Measurements from ENCODE around the gene CACNA1A. TPM values are rescaled to one million over a fixed set of nuclear protein-coding genes. Genes with fewer than 3 reads are reported as not detected.
A peak's percentile ranks its signal among the peaks of the same experiment; 100 is the strongest.
"Not testable (repeated sequence)": the region's sequence is repeated elsewhere in the genome, so short reads cannot be mapped to it uniquely, and the experiment has no call there.

Gene CACNA1A
- total RNA-seq, 1 donor from 2014 or later, result 16.5 TPM

GRCh38 chr19:13530720-13531119 is 24.4 kb upstream of the CACNA1A start:
- TF ChIP-seq, protein P1, sequence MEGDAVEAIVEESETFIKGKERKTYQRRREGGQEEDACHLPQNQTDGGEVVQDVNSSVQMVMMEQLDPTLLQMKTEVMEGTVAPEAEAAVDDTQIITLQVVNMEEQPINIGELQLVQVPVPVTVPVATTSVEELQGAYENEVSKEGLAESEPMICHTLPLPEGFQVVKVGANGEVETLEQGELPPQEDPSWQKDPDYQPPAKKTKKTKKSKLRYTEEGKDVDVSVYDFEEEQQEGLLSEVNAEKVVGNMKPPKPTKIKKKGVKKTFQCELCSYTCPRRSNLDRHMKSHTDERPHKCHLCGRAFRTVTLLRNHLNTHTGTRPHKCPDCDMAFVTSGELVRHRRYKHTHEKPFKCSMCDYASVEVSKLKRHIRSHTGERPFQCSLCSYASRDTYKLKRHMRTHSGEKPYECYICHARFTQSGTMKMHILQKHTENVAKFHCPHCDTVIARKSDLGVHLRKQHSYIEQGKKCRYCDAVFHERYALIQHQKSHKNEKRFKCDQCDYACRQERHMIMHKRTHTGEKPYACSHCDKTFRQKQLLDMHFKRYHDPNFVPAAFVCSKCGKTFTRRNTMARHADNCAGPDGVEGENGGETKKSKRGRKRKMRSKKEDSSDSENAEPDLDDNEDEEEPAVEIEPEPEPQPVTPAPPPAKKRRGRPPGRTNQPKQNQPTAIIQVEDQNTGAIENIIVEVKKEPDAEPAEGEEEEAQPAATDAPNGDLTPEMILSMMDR (IDR thresholded peaks at IDR 0.05), result no peak
- TF ChIP-seq EZH2phosphoT487 (IDR thresholded peaks at IDR 0.05), result no peak
- no peak for TF ChIP-seq EZH2 (IDR thresholded peaks at IDR 0.05)
- H3K9me3 ChIP-seq (ENCODE audit: low read depth), result no peaks in the 10 kb centered on the region
- Mint-ChIP-seq H3K36me3 (no peaks in the 10 kb centered on the region), H3K4me1 (no peaks in the 10 kb centered on the region), H3K9me3 (peaks cover 3% of the 10 kb centered on the region), H3K4me3 (no peak overlapping the region), H3K27me3 (ENCODE audit: insufficient read depth, low read depth) (peaks cover 5% of the 10 kb centered on the region), H3K27ac (no peak overlapping the region)
- no peaks in the 10 kb centered on the region for H3K36me3 ChIP-seq
- H3K4me2 ChIP-seq, result no peak overlapping the region
- no peaks in the 10 kb centered on the region for H3K4me1 ChIP-seq
- no peak overlapping the region for H3K4me3 ChIP-seq
- no peaks in the 10 kb centered on the region for H3K27me3 ChIP-seq
- no peak for DNase-seq (ENCODE audit: low spot score)
- no peaks in the 10 kb centered on the region for H3K79me2 ChIP-seq (ENCODE audit: low read depth)
- H2AFZ ChIP-seq (replicated peaks), result no peak overlapping the region
- no peaks in the 10 kb centered on the region for H3F3A ChIP-seq (ENCODE audit: low read depth)
- no peak overlapping the region for H3K27ac ChIP-seq
- H3K9ac ChIP-seq, result no peak overlapping the region
- H4K20me1 ChIP-seq (ENCODE audit: low read depth), result no peaks in the 10 kb centered on the region

- not testable (repeated sequence) for H3K9me3 ChIP-seq (ENCODE audit: low read depth); H3K4me2 ChIP-seq; H3K4me3 Mint-ChIP-seq; H4K20me1 ChIP-seq (ENCODE audit: low read depth); DNase-seq (ENCODE audit: low spot score); H3K27me3 ChIP-seq; H3K4me1 ChIP-seq; H3K27ac ChIP-seq; H2AFZ ChIP-seq (replicated peaks); H3K4me3 ChIP-seq; H3K9ac ChIP-seq; H3F3A ChIP-seq (ENCODE audit: low read depth); H3K79me2 ChIP-seq (ENCODE audit: low read depth); H3K36me3 ChIP-seq; H3K27me3 Mint-ChIP-seq (ENCODE audit: insufficient read depth, low read depth); H3K27ac Mint-ChIP-seq; H3K9me3 Mint-ChIP-seq; H3K4me1 Mint-ChIP-seq; H3K36me3 Mint-ChIP-seq
Measured at GRCh38 chr19:13529721-13530120, 23.4 kb upstream of the CACNA1A start.

GRCh38 chr19:13526552-13526951 is 20.3 kb upstream of the CACNA1A start:
- no peaks in the 10 kb centered on the region for H3K36me3 Mint-ChIP-seq
- peaks cover 10% of the 10 kb centered on the region for H3K27me3 Mint-ChIP-seq (ENCODE audit: insufficient read depth, low read depth)
- H4K20me1 ChIP-seq (ENCODE audit: low read depth), result no peaks in the 10 kb centered on the region
- no peaks in the 10 kb centered on the region for H3K4me1 ChIP-seq
- no peaks in the 10 kb centered on the region for H3K79me2 ChIP-seq (ENCODE audit: low read depth)
- peak; percentile 34 for DNase-seq (ENCODE audit: low spot score)
- TF ChIP-seq, protein P1 (IDR thresholded peaks at IDR 0.05), result peak; percentile 57
- no peak for TF ChIP-seq EZH2 (IDR thresholded peaks at IDR 0.05)
- no peaks in the 10 kb centered on the region for H3F3A ChIP-seq (ENCODE audit: low read depth)
- H3K4me2 ChIP-seq, result no peak overlapping the region
- H3K27ac Mint-ChIP-seq, result no peak overlapping the region
- no peak overlapping the region for H3K4me3 ChIP-seq
- no peaks in the 10 kb centered on the region for H3K36me3 ChIP-seq
- H3K27ac ChIP-seq, result no peak overlapping the region
- H3K27me3 ChIP-seq, result no peaks in the 10 kb centered on the region
- no peaks in the 10 kb centered on the region for H3K9me3 ChIP-seq (ENCODE audit: low read depth)
- no peak overlapping the region for H3K4me3 Mint-ChIP-seq
- H3K9ac ChIP-seq, result no peak overlapping the region
- H3K4me1 Mint-ChIP-seq, result no peaks in the 10 kb centered on the region
- H3K9me3 Mint-ChIP-seq, result peaks cover 6% of the 10 kb centered on the region
- H2AFZ ChIP-seq (replicated peaks), result no peak overlapping the region

DNA sequence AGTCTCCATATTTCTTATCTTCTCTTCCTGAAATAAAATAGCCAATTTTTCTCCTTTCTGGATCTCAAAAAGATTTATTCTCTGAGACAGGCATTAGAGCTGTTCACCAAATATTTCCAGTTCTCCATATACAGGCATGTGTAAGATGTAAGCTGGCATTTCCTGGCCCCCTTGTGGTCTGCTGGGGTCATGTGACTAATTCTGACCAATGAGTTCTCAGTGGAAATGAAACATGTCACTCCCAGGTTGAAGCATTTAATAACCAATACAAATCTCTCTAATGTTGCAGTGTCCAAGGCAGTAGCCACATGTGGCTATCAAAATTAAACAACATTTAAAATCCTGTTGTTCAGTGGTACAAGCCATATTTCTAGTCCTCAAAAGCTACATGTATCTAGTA is 14.8 kb upstream of the CACNA1A start:
- H3K4me1 ChIP-seq, result no peaks in the 10 kb centered on the region
- DNase-seq (ENCODE audit: low spot score), result no peak
- no peak overlapping the region for H2AFZ ChIP-seq (replicated peaks)
- peaks cover 12% of the 10 kb centered on the region for H3K27me3 Mint-ChIP-seq (ENCODE audit: insufficient read depth, low read depth)
- H3K9ac ChIP-seq, result no peak overlapping the region
- H3F3A ChIP-seq (ENCODE audit: low read depth), result no peaks in the 10 kb centered on the region
- TF ChIP-seq, protein P1 (IDR thresholded peaks at IDR 0.05), result no peak
- no peak for TF ChIP-seq EZH2 (IDR thresholded peaks at IDR 0.05)
- H3K4me3 ChIP-seq, result no peak overlapping the region
- H3K27ac Mint-ChIP-seq, result no peak overlapping the region
- H3K4me2 ChIP-seq, result no peak overlapping the region
- no peaks in the 10 kb centered on the region for H3K79me2 ChIP-seq (ENCODE audit: low read depth)
- no peak overlapping the region for H3K4me3 Mint-ChIP-seq
- no peaks in the 10 kb centered on the region for H3K36me3 ChIP-seq
- no peaks in the 10 kb centered on the region for H3K4me1 Mint-ChIP-seq
- no peaks in the 10 kb centered on the region for H3K36me3 Mint-ChIP-seq
- no peaks in the 10 kb centered on the region for H3K9me3 ChIP-seq (ENCODE audit: low read depth)
- H3K27ac ChIP-seq, result no peak overlapping the region
- H4K20me1 ChIP-seq (ENCODE audit: low read depth), result no peaks in the 10 kb centered on the region
- H3K27me3 ChIP-seq, result peaks cover under 1% of the 10 kb centered on the region
- H3K9me3 Mint-ChIP-seq, result peaks cover 18% of the 10 kb centered on the region

Data from neural progenitor cell (in vitro differentiated cells).